Progenitor cell of endocrine pancreas (in vitro differentiated cells): ENCODE results near the gene CFAP300. TPM values are rescaled to one million over a fixed set of nuclear protein-coding genes. Genes with fewer than 3 reads are reported as not detected.

Experiments
- DNase-seq: peaks from one replicate; pipeline ENCODE4 v3.0.0; 2021; ENCODE audit warnings: low spot score; ENCODE audit not compliant: unreplicated experiment
- H3K27ac Mint-ChIP-seq: 2 replicates; pipeline ENCODE4 v1.8.0; 2021; ENCODE audit warnings: mild to moderate bottlenecking, moderate library complexity, mixed read lengths
- H3K27me3 Mint-ChIP-seq: 2 replicates; pipeline ENCODE4 v1.8.0; 2021; ENCODE audit warnings: mixed read lengths
- H3K36me3 Mint-ChIP-seq: 2 replicates; pipeline ENCODE4 v1.8.0; 2022; ENCODE audit warnings: mixed read lengths; ENCODE audit not compliant: insufficient read depth
- H3K4me1 Mint-ChIP-seq: 2 replicates; pipeline ENCODE4 v1.8.0; 2021; ENCODE audit warnings: low read depth, mixed read lengths
- H3K4me3 Mint-ChIP-seq: 2 replicates; pipeline ENCODE4 v1.8.0; 2021; ENCODE audit warnings: low read depth, mild to moderate bottlenecking, moderate library complexity, mixed read lengths
- H3K9me3 Mint-ChIP-seq: 2 replicates; pipeline ENCODE4 v1.8.0; 2021; ENCODE audit warnings: low read depth, mixed read lengths
- CTCF ChIP-seq: fragments of 200-600 bp; sonication (generic); IDR thresholded peaks from one replicate; pipeline ENCODE4 v1.5.0; 2021; ENCODE audit warnings: antibody characterized with exemption, mild to moderate bottlenecking; ENCODE audit not compliant: unreplicated experiment
- total RNA-seq: library from RNA; stranded (reverse); gene quantifications from 2 replicates; pipeline ENCODE4 v1.2.1, GENCODE V29; 2021

CFAP300 gene
- total RNA-seq, 1 donor from 2014 or later = 1.5 TPM

DNA sequence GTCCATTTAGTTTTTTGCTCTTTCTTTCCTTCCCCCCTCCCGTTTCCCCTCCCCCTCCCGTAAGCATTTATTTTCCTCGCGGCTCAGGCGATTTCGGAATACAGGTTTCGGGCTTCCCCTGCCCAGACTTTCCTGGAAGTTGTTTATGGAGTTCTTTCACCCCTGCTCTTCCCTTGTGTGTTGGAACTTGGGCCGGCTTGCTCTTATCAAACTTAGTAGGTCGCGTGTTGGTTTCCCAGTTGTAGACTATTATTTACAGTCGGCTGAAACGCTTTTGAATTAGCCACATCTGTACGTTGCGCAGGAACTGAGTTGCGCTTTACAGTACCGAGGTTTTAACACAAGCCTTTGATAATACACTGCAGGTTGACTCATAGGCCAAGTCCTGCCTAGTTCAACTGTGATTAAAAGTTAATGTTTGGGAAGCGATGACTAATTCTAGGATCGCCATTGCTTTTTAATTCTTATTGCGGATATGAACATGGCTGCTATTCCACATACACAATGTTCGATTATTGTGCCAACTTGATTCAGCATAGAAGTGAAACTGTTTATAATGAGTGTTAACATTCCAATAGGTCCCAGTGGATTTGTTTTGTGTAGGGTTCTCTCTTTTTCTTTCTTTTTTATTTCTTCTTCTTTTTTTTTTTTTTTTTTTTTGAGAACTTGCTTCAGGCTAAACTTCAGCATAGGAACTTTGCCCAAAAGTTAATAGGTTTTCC lies 64.7 kb downstream of the CFAP300 start:
- Mint-ChIP-seq H3K4me3 (peak overlapping the region; percentile 97), H3K36me3 (peaks cover 3% of the 10 kb centered on the region), H3K4me1 (peaks cover 43% of the 10 kb centered on the region), H3K9me3 (no peaks in the 10 kb centered on the region), H3K27me3 (no peaks in the 10 kb centered on the region), H3K27ac (peak overlapping the region; percentile 100)
- no peak for TF ChIP-seq CTCF
- DNase-seq = no peak

DNA sequence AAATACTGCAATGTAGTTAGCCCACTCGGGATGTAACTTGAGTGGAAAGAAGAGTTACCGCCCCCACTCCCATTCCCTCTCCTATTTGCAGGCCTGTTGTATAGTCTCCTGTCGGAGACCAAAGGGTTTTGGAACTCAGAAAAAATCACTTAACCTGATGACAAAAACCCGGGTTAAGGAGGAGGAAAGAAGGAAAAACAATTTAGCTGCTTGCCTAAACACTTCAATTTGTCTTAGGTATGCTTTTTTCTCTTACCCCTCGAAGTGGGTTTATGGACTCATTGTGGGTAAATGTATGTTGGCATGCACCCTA lies 65.2 kb downstream of the CFAP300 start:
- Mint-ChIP-seq H3K9me3 (no peaks in the 10 kb centered on the region), H3K27ac (peak overlapping the region; percentile 100), H3K4me3 (peak overlapping the region; percentile 97), H3K4me1 (peaks cover 48% of the 10 kb centered on the region), H3K27me3 (no peaks in the 10 kb centered on the region), H3K36me3 (peaks cover 3% of the 10 kb centered on the region)
- no peak for DNase-seq
- no peak for TF ChIP-seq CTCF

DNA sequence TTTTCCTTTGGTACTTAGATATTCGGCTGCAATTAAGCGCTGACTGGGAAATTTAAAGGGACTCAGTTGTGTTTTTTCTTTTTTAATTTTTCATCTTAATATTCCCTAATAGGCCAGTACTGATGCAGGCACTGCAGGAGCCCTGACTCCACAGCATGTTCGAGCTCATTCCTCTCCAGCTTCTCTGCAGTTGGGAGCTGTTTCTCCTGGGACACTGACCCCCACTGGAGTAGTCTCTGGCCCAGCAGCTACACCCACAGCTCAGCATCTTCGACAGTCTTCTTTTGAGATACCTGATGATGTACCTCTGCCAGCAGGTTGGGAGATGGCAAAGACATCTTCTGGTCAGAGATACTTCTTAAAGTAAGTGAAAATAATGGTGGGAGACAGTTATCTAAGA lies 66.8 kb downstream of the CFAP300 start:
- no peak for TF ChIP-seq CTCF
- peaks cover 4% of the 10 kb centered on the region for H3K36me3 Mint-ChIP-seq
- no peak for DNase-seq

GRCh38 chr11:102115557-102115956 lies 68.3 kb downstream of the CFAP300 start:
- Mint-ChIP-seq H3K36me3 (peaks cover 4% of the 10 kb centered on the region), H3K27me3 (no peaks in the 10 kb centered on the region), H3K9me3 (no peaks in the 10 kb centered on the region), H3K27ac (peak overlapping the region; percentile 87), H3K4me3 (peak overlapping the region; percentile 58), H3K4me1 (peaks cover 64% of the 10 kb centered on the region)
- no peak for TF ChIP-seq CTCF
- DNase-seq = no peak

More for the DNA sequence above, 66.8 kb downstream of the CFAP300 start:
- Mint-ChIP-seq H3K4me3 (peak overlapping the region; percentile 76), H3K27me3 (no peaks in the 10 kb centered on the region), H3K27ac (peak overlapping the region; percentile 95), H3K9me3 (no peaks in the 10 kb centered on the region), H3K4me1 (peaks cover 54% of the 10 kb centered on the region)

GRCh38 chr11:102116453-102117205 lies 69.4 kb downstream of the CFAP300 start:
- DNase-seq = no peak
- Mint-ChIP-seq H3K4me3 (peak overlapping the region; percentile 58), H3K27me3 (no peaks in the 10 kb centered on the region), H3K4me1 (peaks cover 72% of the 10 kb centered on the region), H3K27ac (peak overlapping the region; percentile 87), H3K36me3 (peaks cover 4% of the 10 kb centered on the region), H3K9me3 (no peaks in the 10 kb centered on the region)
- TF ChIP-seq CTCF = no peak
